HepG2 (cell line): ENCODE results near the gene SS18L1. TPM values are rescaled to one million over a fixed set of nuclear protein-coding genes. Genes with fewer than 3 reads are reported as not detected.

ENCODE experiments used
- BORCS8-MEF2B ChIP-seq: sonication (generic); formaldehyde crosslinking; IDR thresholded peaks from 2 replicates; pipeline ENCODE4 v1.8.0; 2022; ENCODE audit warnings: mild to moderate bottlenecking, missing genetic modification reagents
- CHD2 ChIP-seq: IDR thresholded peaks from 2 replicates; pipeline ENCODE4 v1.6.1; 2011; ENCODE audit warnings: low read depth, low read length, improper control_type of control experiment
- ELF1 ChIP-seq: sonication (generic); formaldehyde crosslinking; IDR thresholded peaks from 2 replicates; pipeline ENCODE4 v1.4.0; 2020; ENCODE audit warnings: missing genetic modification reagents
- EP300 ChIP-seq, 3 experiments: sonication (generic) in 1 of 3; formaldehyde crosslinking in 1 of 3; IDR thresholded peaks; 2 replicates each; pipeline versions ENCODE4 v1.5.1 to v1.6.1; 2011 to 2020; ENCODE audit warnings: low read depth in 2 of 3, low read length in 2 of 3, borderline replicate concordance in 1 of 3, improper control_type of control experiment in 1 of 3, mild to moderate bottlenecking in 1 of 3, missing genetic modification reagents in 1 of 3, moderate library complexity in 1 of 3
- FOXJ3 ChIP-seq: sonication (generic); formaldehyde crosslinking; IDR thresholded peaks from 2 replicates; pipeline ENCODE4 v1.4.0; 2020; ENCODE audit warnings: missing genetic modification reagents, mild to moderate bottlenecking, borderline replicate concordance
- HIVEP1 ChIP-seq: sonication (generic); formaldehyde crosslinking; IDR thresholded peaks from 2 replicates; pipeline ENCODE4 v1.4.0; 2020; ENCODE audit warnings: mild to moderate bottlenecking, missing genetic modification reagents
- KLF15 ChIP-seq: sonication (generic); formaldehyde crosslinking; IDR thresholded peaks from 2 replicates; pipeline ENCODE4 v1.8.1; 2023; ENCODE audit warnings: borderline replicate concordance, mild to moderate bottlenecking, inconsistent platforms, missing genetic modification reagents, mixed read lengths
- MLXIP ChIP-seq: sonication (generic); formaldehyde crosslinking; IDR thresholded peaks from 2 replicates; pipeline ENCODE4 v1.9.0; 2021; ENCODE audit warnings: missing genetic modification reagents, borderline replicate concordance
- NFE2L1 ChIP-seq: sonication (generic); formaldehyde crosslinking; IDR thresholded peaks from 2 replicates; pipeline ENCODE4 v1.4.0; 2020; ENCODE audit warnings: missing genetic modification reagents, mild to moderate bottlenecking, borderline replicate concordance
- SP140L ChIP-seq: sonication (generic); formaldehyde crosslinking; IDR thresholded peaks from 2 replicates; pipeline ENCODE4 v1.4.0; 2020; ENCODE audit warnings: missing genetic modification reagents, borderline replicate concordance
- SRY ChIP-seq: sonication (generic); formaldehyde crosslinking; IDR thresholded peaks from 2 replicates; pipeline ENCODE4 v1.8.0; 2022; ENCODE audit warnings: mild to moderate bottlenecking, missing genetic modification reagents
- TCF7L2 ChIP-seq: IDR thresholded peaks from 2 replicates; pipeline ENCODE4 v1.6.1; 2011; ENCODE audit warnings: mild to moderate bottlenecking, low read depth, low read length, moderate library complexity
- U2AF1 ChIP-seq: fragments of 200-400 bp; formaldehyde crosslinking; optimal IDR thresholded peaks from 2 replicates; pipeline ENCODE3; 2017; ENCODE audit warnings: mild to moderate bottlenecking, low read depth, low read length
- ZNF256 ChIP-seq: sonication (generic); formaldehyde crosslinking; conservative IDR thresholded peaks from 2 replicates; pipeline ENCODE4 v1.4.0; 2020; ENCODE audit warnings: missing genetic modification reagents
- ZNF274 ChIP-seq: sonication (generic); formaldehyde crosslinking; IDR thresholded peaks from 2 replicates; pipeline ENCODE4 v1.5.1; 2020; ENCODE audit warnings: mild to moderate bottlenecking, missing genetic modification reagents
- ZNF317 ChIP-seq: sonication (generic); formaldehyde crosslinking; IDR thresholded peaks from 2 replicates; pipeline ENCODE4 v1.5.0; 2020; ENCODE audit warnings: mild to moderate bottlenecking, missing genetic modification reagents
- ZNF550 ChIP-seq: sonication (generic); formaldehyde crosslinking; IDR thresholded peaks from 2 replicates; pipeline ENCODE4 v1.4.0; 2020; ENCODE audit warnings: mild to moderate bottlenecking, missing genetic modification reagents, borderline replicate concordance
- ZNF597 ChIP-seq: sonication (generic); formaldehyde crosslinking; IDR thresholded peaks from 2 replicates; pipeline ENCODE4 v1.5.0; 2020; ENCODE audit warnings: missing genetic modification reagents
- ZNF619 ChIP-seq: sonication (generic); formaldehyde crosslinking; IDR thresholded peaks from 2 replicates; pipeline ENCODE4 v1.4.0; 2020; ENCODE audit warnings: mild to moderate bottlenecking, missing genetic modification reagents
- ZNF670 ChIP-seq: sonication (generic); formaldehyde crosslinking; IDR thresholded peaks from 2 replicates; pipeline ENCODE4 v1.8.0; 2022; ENCODE audit warnings: mild to moderate bottlenecking, missing genetic modification reagents, borderline replicate concordance
- ZNF770 ChIP-seq: sonication (generic); formaldehyde crosslinking; IDR thresholded peaks from 2 replicates; pipeline ENCODE4 v1.5.0; 2020; ENCODE audit warnings: mild to moderate bottlenecking, missing genetic modification reagents
- ZNF772 ChIP-seq: sonication (generic); formaldehyde crosslinking; IDR thresholded peaks from 2 replicates; pipeline ENCODE4 v1.5.0; 2020; ENCODE audit warnings: mild to moderate bottlenecking, missing genetic modification reagents
- ZNF777 ChIP-seq: sonication (generic); formaldehyde crosslinking; IDR thresholded peaks from 2 replicates; pipeline ENCODE4 v1.4.0; 2020; ENCODE audit warnings: missing genetic modification reagents
- ZNF792 ChIP-seq: IDR thresholded peaks from 2 replicates; pipeline ENCODE4 v1.6.1; 2016
- polyA plus RNA-seq, 8 experiments: library from polyadenylated mRNA; depleted of rRNA in 3 of 8; stranded (reverse) in 7 of 8; unstranded in 1 of 8; fragments of >200 nt; fragmentation: Illumina TruSeq in 4 of 8; extraction: Trizol in 4 of 8; gene quantifications; 2 replicates each; pipeline versions ENCODE4 v1.2.1 to v1.2.3, GENCODE V29; 2011 to 2016; ENCODE audit warnings: low read depth in 4 of 8, missing spikeins in 1 of 8, mixed read lengths in 1 of 8; ENCODE audit not compliant: insufficient read depth in 1 of 8
- total RNA-seq, 5 experiments: library from RNA; depleted of rRNA; stranded (reverse); fragments of >200 nt; fragmentation: Illumina TruSeq; extraction: Trizol; gene quantifications; 2 replicates each; pipeline ENCODE4 v1.2.3, GENCODE V29; 2016; ENCODE audit warnings: low read depth in 1 of 5

The SS18L1 gene
- total and polyA plus RNA-seq, 2 of the 13 experiments (the other 11 are each of a cell fraction or from before 2014, with no cell fraction given), result 17.8 to 27.6 TPM

- TF ChIP-seq CHD2, result peak; percentile 86
- TF ChIP-seq ZNF792 (CRISPR knock-in tag), result no peak; the same call in 1 of the 2 replicates
- 0 out of 2 replicates have a peak, but pooled peaks have one; percentile 6 for TF ChIP-seq MLXIP (CRISPR knock-in tag)
- TF ChIP-seq ZNF777 (CRISPR knock-in tag), result peak; percentile 48; the same call in 1 of the 2 replicates
- TF ChIP-seq ZNF274 (CRISPR knock-in tag), result no peak
- no peak for TF ChIP-seq KLF15
- TF ChIP-seq ZNF772 (CRISPR knock-in tag), result no peak
- no peak for TF ChIP-seq ZNF256 (CRISPR knock-in tag)
- TF ChIP-seq ZNF619 (CRISPR knock-in tag), result no peak
- no peak for TF ChIP-seq U2AF1
- TF ChIP-seq NFE2L1 (CRISPR knock-in tag), result no peak
- no peak for TF ChIP-seq TCF7L2
- no peak for TF ChIP-seq ELF1 (CRISPR knock-in tag)
- peak; percentile 64 to 72; a peak in 3 of 4 replicates for TF ChIP-seq EP300 (IDR thresholded peaks at IDR 0.05; ENCODE audit: low read depth in 2 of 2, low read length in 2 of 2)
- no peak for TF ChIP-seq EP300 (CRISPR knock-in tag; IDR thresholded peaks at IDR 0.05; ENCODE audit: borderline replicate concordance)
- peak; percentile 76 for TF ChIP-seq ZNF670 (CRISPR knock-in tag)
- TF ChIP-seq BORCS8-MEF2B (CRISPR knock-in tag), result peak; percentile 89
- TF ChIP-seq FOXJ3 (CRISPR knock-in tag), result no peak
- TF ChIP-seq HIVEP1 (CRISPR knock-in tag), result no peak
- no peak for TF ChIP-seq ZNF317 (CRISPR knock-in tag)
- TF ChIP-seq SRY (CRISPR knock-in tag), result peak; percentile 96
- no peak for TF ChIP-seq SP140L (CRISPR knock-in tag)
- no peak for TF ChIP-seq ZNF550
- TF ChIP-seq ZNF770 (CRISPR knock-in tag), result no peak; the same call in 1 of the 2 replicates
- TF ChIP-seq ZNF597, result no peak
Measured at GRCh38 chr20:62121776-62122653, 21.6 kb upstream of the SS18L1 start, which contains the start of gene LSM14B (continued).
